Brain microvascular endothelial cell (primary cell): Measurements from ENCODE around the gene MXRA8.

Experiments used
- DNase-seq: peaks from one replicate; pipeline ENCODE4 v3.0.0-alpha.2; 2020
- H3K27ac ChIP-seq: fragments of 250-450 bp; sonication (Bioruptor Pico); 2 replicates; pipeline ENCODE4 v1.5.1; 2020; ENCODE audit warnings: mild to moderate bottlenecking, moderate library complexity
- H3K27me3 ChIP-seq: fragments of 250-450 bp; sonication (Bioruptor Pico); replicated peaks from 2 replicates; pipeline ENCODE4 v1.5.1; 2020; ENCODE audit warnings: mild to moderate bottlenecking
- H3K36me3 ChIP-seq: fragments of 250-450 bp; sonication (Bioruptor Pico); replicated peaks from 2 replicates; pipeline ENCODE4 v1.5.1; 2020; ENCODE audit warnings: mild to moderate bottlenecking
- H3K4me3 ChIP-seq: 2 replicates; pipeline ENCODE4 v1.5.1; 2011; ENCODE audit warnings: low read depth, mild to moderate bottlenecking, control low read depth, low read length, moderate library complexity
- CTCF ChIP-seq: IDR thresholded peaks from 2 replicates; pipeline ENCODE4 v1.5.1; 2011; ENCODE audit warnings: low read depth, mild to moderate bottlenecking, moderate library complexity, low read length, control low read depth, inconsistent platforms; ENCODE audit errors: missing control alignments
- in situ Hi-C: cut with HindIII; loops from 2 replicates; pipeline ENCODE4 v1.10.0; 2017; ENCODE audit warnings: low sequenced_read_pairs, low pct_ligation_motif_present

MXRA8 gene

DNA sequence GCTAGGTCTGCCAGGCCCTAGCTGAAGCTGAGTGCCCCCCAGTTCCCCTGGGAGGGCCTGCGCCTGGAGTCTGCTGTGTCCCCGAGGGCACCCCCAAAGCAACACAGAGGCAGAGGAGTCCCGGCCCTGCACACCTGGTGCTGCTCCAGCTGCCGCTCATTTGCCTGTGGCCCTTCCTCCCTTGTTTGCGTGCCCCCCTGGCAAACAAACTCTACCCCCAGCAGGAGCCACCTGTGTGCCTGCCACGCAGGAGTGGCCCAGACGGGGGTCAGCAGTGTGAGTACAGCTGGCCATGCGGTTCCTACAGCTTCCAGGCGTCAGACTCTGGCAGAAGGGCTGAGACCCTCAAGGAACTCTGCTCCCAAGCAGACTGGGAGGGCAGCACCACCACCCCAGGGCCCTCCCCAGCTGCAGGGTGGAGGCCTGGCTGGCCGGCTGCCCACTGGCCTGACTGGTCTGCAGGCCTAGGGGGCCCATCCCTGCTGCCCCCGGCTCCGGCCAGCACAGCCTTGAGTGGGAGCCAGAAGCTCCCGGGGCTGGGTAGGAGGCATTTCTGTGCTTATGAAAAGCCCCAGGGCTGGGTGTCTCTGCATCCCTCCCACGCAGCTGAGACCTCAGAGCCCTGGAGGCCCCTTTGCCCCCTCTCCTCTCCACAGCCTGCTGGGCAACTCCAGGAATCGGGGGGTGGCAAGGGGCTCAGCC lies 27.8 kb downstream of the MXRA8 start:
- in situ Hi-C loops, result no loop called here
- DNase-seq, result no peak
- no peaks in the 10 kb centered on the region for H3K27me3 ChIP-seq
- no peak overlapping the region for H3K4me3 ChIP-seq
- no peak for TF ChIP-seq CTCF
- H3K36me3 ChIP-seq, result peaks cover 14% of the 10 kb centered on the region
- no peak overlapping the region for H3K27ac ChIP-seq

DNA sequence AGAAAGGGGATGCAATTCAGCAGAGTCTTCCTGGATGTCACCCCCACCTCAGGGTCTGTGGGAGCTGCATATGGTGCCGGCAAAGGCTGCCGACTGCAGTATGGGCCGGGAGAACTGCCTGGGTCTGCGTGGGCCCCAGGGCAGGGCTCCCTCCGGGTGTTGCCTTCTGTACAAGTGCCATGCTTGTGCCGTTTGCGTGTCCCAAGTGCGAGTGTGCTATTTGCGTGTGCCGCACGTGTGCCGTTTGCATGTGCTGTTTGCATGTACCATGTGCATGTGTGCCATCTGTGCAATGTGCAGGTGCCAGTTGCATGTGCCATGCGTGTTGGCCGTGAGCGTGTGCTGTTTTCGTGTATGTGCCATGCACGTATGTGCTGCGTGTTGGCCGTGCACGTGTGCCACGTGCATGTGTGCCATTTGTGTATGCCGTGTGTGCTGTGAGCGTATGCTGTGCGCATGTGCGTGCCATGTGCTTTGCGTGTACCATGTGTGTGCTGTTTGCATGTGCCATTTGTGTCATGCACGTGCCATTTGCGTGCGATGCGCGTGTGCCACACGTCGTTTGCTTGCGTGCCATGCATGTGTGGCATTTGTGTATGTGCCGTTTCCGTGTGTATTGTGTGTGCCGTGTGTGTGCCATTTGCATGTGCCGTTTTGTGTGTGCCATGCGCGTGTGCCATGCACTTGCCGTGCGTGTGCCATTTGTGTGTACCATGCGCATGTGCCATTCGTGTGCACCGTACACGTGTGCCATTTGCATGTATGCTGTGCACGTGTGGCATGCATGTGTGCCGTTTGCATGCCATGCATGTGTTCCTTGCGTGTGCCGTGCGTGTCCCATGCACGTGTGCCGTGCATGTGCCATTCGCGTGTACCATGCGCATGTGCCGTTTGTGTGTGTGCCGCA lies 28.8 kb downstream of the MXRA8 start:
- no peaks in the 10 kb centered on the region for H3K27me3 ChIP-seq
- H3K27ac ChIP-seq, result no peak overlapping the region
- in situ Hi-C loops, result no loop called here
- no peak overlapping the region for H3K4me3 ChIP-seq
- no peak for DNase-seq
- peaks cover 12% of the 10 kb centered on the region for H3K36me3 ChIP-seq
- TF ChIP-seq CTCF, result no peak

GRCh38 chr1:1328254-1328653 lies 30.1 kb downstream of the MXRA8 start:
- H3K4me3 ChIP-seq, result no peak overlapping the region
- peaks cover 12% of the 10 kb centered on the region for H3K36me3 ChIP-seq
- TF ChIP-seq CTCF, result no peak
- no peak for DNase-seq
- in situ Hi-C loops, result no loop called here
- H3K27ac ChIP-seq, result no peak overlapping the region
- H3K27me3 ChIP-seq, result no peaks in the 10 kb centered on the region

- Histone ChIP-seq H3K27ac (no peak overlapping the region), H3K27me3 (no peaks in the 10 kb centered on the region), H3K36me3 (peaks cover 12% of the 10 kb centered on the region), H3K4me3 (no peak overlapping the region)
- no peak for TF ChIP-seq CTCF
- no peak for DNase-seq
- in situ Hi-C loops, result no loop called here
Observed at GRCh38 chr1:1327291-1327690, 31.1 kb downstream of the MXRA8 start.

DNA sequence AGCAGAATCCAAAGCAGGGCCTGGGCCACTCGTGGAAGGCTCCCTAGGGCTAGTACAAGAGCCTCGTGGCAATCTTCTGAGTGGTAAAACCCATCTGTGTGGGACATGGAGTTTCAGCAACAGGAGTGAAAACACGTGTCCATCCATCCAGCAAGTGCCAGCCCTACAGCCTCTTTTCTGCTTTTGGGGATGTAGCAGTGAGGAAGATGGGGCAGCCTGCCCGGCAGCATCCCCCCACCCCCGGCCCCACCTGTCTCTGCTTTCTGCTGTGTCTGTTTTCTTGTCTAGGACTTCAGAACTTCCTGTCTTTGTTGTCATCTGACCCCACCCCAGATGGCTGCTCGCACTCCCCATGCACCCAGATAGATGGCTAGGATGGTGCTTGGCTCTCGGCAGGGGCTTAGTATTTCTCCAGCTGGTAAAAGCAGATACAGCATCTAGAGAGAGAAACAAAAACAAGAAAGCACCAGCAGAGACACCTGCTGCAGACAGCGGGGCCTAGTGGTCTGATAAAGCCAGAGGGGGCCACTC lies 32.2 kb downstream of the MXRA8 start:
- H3K4me3 ChIP-seq, result no peak overlapping the region
- DNase-seq, result no peak
- in situ Hi-C loops, result no loop called here

More for the DNA sequence above, 32.2 kb downstream of the MXRA8 start:
- Histone ChIP-seq H3K27me3 (no peaks in the 10 kb centered on the region), H3K27ac (no peak overlapping the region), H3K36me3 (peaks cover 12% of the 10 kb centered on the region)
- no peak for TF ChIP-seq CTCF
